Keratinocyte (primary cell): ENCODE measurements around the gene GATA3. TPM values are rescaled to one million over a fixed set of nuclear protein-coding genes. Genes with fewer than 3 reads are reported as not detected.

Source experiments
- DNase-seq: peaks from one replicate; pipeline ENCODE4 v3.0.0-alpha.2; 2011; ENCODE audit warnings: low read depth, missing footprints, low spot score
- FAIRE-seq: peaks from 2 replicates; lab custom pipeline; 2011; peaks lifted over from hg19 to GRCh38; lab: Jason Lieb, UNC
- H2AFZ ChIP-seq: 2 replicates; pipeline ENCODE4 v1.6.0; 2012; ENCODE audit warnings: low read length, control low read depth, inconsistent platforms; ENCODE audit not compliant: control insufficient read depth
- H3K27ac ChIP-seq: 2 replicates; pipeline ENCODE4 v1.5.1; 2011; ENCODE audit warnings: low read length; ENCODE audit not compliant: control insufficient read depth, insufficient read depth
- H3K27me3 ChIP-seq: 3 replicates; pipeline ENCODE4 v1.6.0; 2011; ENCODE audit warnings: low read length; ENCODE audit not compliant: control insufficient read depth, insufficient read depth; ENCODE audit errors: extremely low read depth
- H3K36me3 ChIP-seq, 2 experiments: 2 replicates in 1 of 2; 3 replicates in 1 of 2; pipeline ENCODE4 v1.5.1; 2011; ENCODE audit warnings: low read length in 2 of 2, mild to moderate bottlenecking in 1 of 2; ENCODE audit not compliant: control insufficient read depth in 2 of 2, insufficient read depth in 2 of 2; ENCODE audit errors: extremely low read depth in 1 of 2
- H3K4me1 ChIP-seq: 3 replicates; pipeline ENCODE4 v1.5.1; 2011; ENCODE audit warnings: low read length; ENCODE audit not compliant: control insufficient read depth, insufficient read depth; ENCODE audit errors: extremely low read depth
- H3K4me2 ChIP-seq: 3 replicates; pipeline ENCODE4 v1.6.0; 2011; ENCODE audit warnings: low read depth, low read length; ENCODE audit not compliant: control insufficient read depth, insufficient read depth; ENCODE audit errors: extremely low read depth
- H3K4me3 ChIP-seq, 3 experiments: fragments of 200-600 bp in 1 of 3; sonication (generic) in 1 of 3; 2 replicates in 2 of 3; 3 replicates in 1 of 3; pipeline ENCODE4 v1.5.1; 2011 to 2016; ENCODE audit warnings: low read length in 3 of 3, mild to moderate bottlenecking in 3 of 3, control low read depth in 2 of 3, inconsistent platforms in 1 of 3, low read depth in 1 of 3, mixed read lengths in 1 of 3, mixed run types in 1 of 3, moderate library complexity in 1 of 3; ENCODE audit not compliant: control insufficient read depth in 2 of 3, insufficient read depth in 2 of 3; ENCODE audit errors: extremely low read depth in 1 of 3
- H3K79me2 ChIP-seq: 2 replicates; pipeline ENCODE4 v1.6.0; 2012; ENCODE audit warnings: low read length; ENCODE audit not compliant: control insufficient read depth, insufficient read depth
- H3K9ac ChIP-seq: 3 replicates; pipeline ENCODE4 v1.6.0; 2011; ENCODE audit warnings: low read length; ENCODE audit not compliant: control insufficient read depth, insufficient read depth; ENCODE audit errors: extremely low read depth
- H3K9me1 ChIP-seq: 3 replicates; pipeline ENCODE4 v1.6.0; 2011; ENCODE audit warnings: low read length; ENCODE audit not compliant: control insufficient read depth, insufficient read depth; ENCODE audit errors: extremely low read depth
- H3K9me3 ChIP-seq: 2 replicates; pipeline ENCODE4 v1.5.1; 2012; ENCODE audit warnings: low read depth, low read length; ENCODE audit not compliant: control insufficient read depth
- H4K20me1 ChIP-seq: 3 replicates; pipeline ENCODE4 v1.6.0; 2011; ENCODE audit warnings: low read length; ENCODE audit not compliant: control insufficient read depth, insufficient read depth; ENCODE audit errors: extremely low read depth
- EZH2 ChIP-seq: IDR thresholded peaks from one replicate; pipeline ENCODE4 v1.6.1; 2012; ENCODE audit warnings: inconsistent platforms, mild to moderate bottlenecking, low read length, moderate library complexity
- dilution Hi-C: fragments of 300-500 bp; cut with MboI; formaldehyde crosslinking; loops from one replicate; pipeline ENCODE4 v1.7.0; 2020; ENCODE audit warnings: low sequenced_read_pairs; ENCODE audit not compliant: extremely low pct_ligation_motif_present
- polyA plus RNA-seq, 5 experiments: library from polyadenylated mRNA; depleted of rRNA in 3 of 5; stranded (reverse) in 3 of 5; stranded (forward) in 1 of 5; unstranded in 1 of 5; fragments of >200 nt; gene quantifications; 1 replicate in 1 of 5; 2 replicates in 3 of 5; 3 replicates in 1 of 5; pipeline versions ENCODE4 v1.2.1 to v1.2.3, GENCODE V29; 2011 to 2012; ENCODE audit warnings: missing spikeins in 2 of 5, low read depth in 1 of 5, low replicate concordance in 1 of 5
- TF ChIP-seq, protein P1 (sequence below), 3 experiments: IDR thresholded peaks in 1 of 3; conservative IDR thresholded peaks in 1 of 3; optimal IDR thresholded peaks in 1 of 3; 2 replicates in 2 of 3; 3 replicates in 1 of 3; pipeline versions ENCODE3 to v1.5.1; 2011; ENCODE audit warnings: low read length in 3 of 3, mild to moderate bottlenecking in 3 of 3, moderate library complexity in 2 of 3, control low read depth in 1 of 3, inconsistent platforms in 1 of 3; ENCODE audit not compliant: insufficient read depth in 2 of 3; ENCODE audit errors: extremely low read depth in 1 of 3

GATA3 gene
- polyA plus RNA-seq, 1 donor (not counting 4 experiments of a cell fraction or from before 2014, with no cell fraction given), result 4.0 TPM

- H3K27me3 ChIP-seq, result no peaks in the 10 kb centered on the region
- H3K9me3 ChIP-seq, result no peaks in the 10 kb centered on the region
- H3K4me1 ChIP-seq, result no peaks in the 10 kb centered on the region
- H3K4me3 ChIP-seq, result no peak overlapping the region
- H3K9me1 ChIP-seq, result no peaks in the 10 kb centered on the region
- H3K4me2 ChIP-seq, result no peak overlapping the region
- dilution Hi-C loops, result no loop called here
- no peak overlapping the region for H3K9ac ChIP-seq
- no peak overlapping the region for H3K27ac ChIP-seq
- H2AFZ ChIP-seq, result no peak overlapping the region
- DNase-seq (no peak), FAIRE-seq (no peak)
- no peaks in the 10 kb centered on the region for H3K36me3 ChIP-seq
- TF ChIP-seq EZH2, result no peak
- TF ChIP-seq, protein P1, sequence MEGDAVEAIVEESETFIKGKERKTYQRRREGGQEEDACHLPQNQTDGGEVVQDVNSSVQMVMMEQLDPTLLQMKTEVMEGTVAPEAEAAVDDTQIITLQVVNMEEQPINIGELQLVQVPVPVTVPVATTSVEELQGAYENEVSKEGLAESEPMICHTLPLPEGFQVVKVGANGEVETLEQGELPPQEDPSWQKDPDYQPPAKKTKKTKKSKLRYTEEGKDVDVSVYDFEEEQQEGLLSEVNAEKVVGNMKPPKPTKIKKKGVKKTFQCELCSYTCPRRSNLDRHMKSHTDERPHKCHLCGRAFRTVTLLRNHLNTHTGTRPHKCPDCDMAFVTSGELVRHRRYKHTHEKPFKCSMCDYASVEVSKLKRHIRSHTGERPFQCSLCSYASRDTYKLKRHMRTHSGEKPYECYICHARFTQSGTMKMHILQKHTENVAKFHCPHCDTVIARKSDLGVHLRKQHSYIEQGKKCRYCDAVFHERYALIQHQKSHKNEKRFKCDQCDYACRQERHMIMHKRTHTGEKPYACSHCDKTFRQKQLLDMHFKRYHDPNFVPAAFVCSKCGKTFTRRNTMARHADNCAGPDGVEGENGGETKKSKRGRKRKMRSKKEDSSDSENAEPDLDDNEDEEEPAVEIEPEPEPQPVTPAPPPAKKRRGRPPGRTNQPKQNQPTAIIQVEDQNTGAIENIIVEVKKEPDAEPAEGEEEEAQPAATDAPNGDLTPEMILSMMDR (optimal IDR thresholded peaks at IDR 0.05 in 1 of 3, IDR thresholded peaks at IDR 0.05 in 1 of 3, conservative IDR thresholded peaks at IDR 0.05 in 1 of 3; ENCODE audit: extremely low read depth in 1 of 3, insufficient read depth in 2 of 3, low read length in 3 of 3), result no peak
- no peaks in the 10 kb centered on the region for H3K79me2 ChIP-seq
- no peaks in the 10 kb centered on the region for H4K20me1 ChIP-seq
Measured at GRCh38 chr10:8115618-8115980, 61.1 kb downstream of the GATA3 start.

DNA sequence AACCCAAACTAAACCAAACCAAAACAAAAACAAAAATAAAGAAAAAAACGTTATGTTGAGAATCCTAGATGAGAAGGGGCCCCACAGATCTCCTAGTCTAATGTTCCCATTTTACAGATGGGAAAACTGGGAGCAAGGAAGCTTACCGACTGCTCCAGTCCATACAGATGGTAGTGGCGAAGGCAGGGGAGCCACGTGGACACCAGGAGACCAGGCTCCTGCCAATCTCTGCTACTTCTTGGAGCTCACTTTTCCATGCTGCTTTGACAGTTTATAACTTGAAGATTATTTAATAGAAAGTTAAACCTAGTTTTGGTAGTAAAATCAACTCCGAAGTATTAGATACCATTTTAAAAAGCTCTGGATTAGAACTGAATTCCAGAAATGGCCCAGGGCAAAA, 62.0 kb downstream of the GATA3 start:
- Histone ChIP-seq H3K9ac (no peak overlapping the region), H3K4me1 (no peaks in the 10 kb centered on the region), H3K4me3 (no peak overlapping the region), H3K9me3 (no peaks in the 10 kb centered on the region), H3K79me2 (no peaks in the 10 kb centered on the region), H3K27ac (no peak overlapping the region), H3K9me1 (no peaks in the 10 kb centered on the region), H3K4me2 (no peak overlapping the region), H3K36me3 (no peaks in the 10 kb centered on the region), H2AFZ (no peak overlapping the region), H4K20me1 (no peaks in the 10 kb centered on the region), H3K27me3 (no peaks in the 10 kb centered on the region)
- no peak for TF ChIP-seq EZH2
- TF ChIP-seq, protein P1 (optimal IDR thresholded peaks at IDR 0.05 in 1 of 3, IDR thresholded peaks at IDR 0.05 in 1 of 3, conservative IDR thresholded peaks at IDR 0.05 in 1 of 3; ENCODE audit: extremely low read depth in 1 of 3, insufficient read depth in 2 of 3, low read length in 3 of 3), result no peak
- dilution Hi-C loops, result no loop called here
- DNase-seq (no peak), FAIRE-seq (no peak)
